ENCODE measurements around the gene HBZ. TPM values are rescaled to one million over a fixed set of nuclear protein-coding genes. Genes with fewer than 3 reads are reported as not detected.

Gene HBZ
- total RNA-seq, 1 experiment from 2014 or later, result 1.1 TPM

- in situ Hi-C loops (cut with HindIII; ENCODE audit: low pct_unique_long_range_greater_than_20kb, low sequenced_read_pairs), result no loop called here
These were observed 28.5 kb downstream of the HBZ start for GRCh38 chr16:180681-181564.

DNA sequence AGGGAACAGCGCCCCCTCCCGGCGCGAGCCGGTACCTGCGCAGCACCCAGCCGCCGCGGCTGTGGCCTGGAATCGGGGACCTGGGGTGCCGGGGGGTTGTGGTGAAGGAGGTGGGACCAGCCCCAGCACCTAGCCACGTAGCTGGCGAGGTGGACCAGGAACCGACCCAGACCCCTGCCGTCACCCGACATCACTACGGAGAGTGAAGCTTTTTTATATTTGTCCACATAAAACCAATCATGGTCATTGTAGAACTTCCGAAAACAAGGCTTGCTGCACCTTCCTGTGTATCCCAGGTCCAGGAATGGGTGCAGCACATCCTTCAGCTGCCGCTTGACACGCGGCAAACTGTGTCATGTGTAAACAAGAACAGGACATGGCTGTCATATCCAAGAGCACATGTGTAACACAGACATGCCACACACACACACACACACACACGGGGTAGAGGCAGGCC lies 29.1 kb downstream of the HBZ start:
- no peak overlapping the region; the same call in 1 of the 2 replicates for H3K27ac ChIP-seq (ENCODE audit: low read length)
- no peak for DNase-seq (ENCODE audit: low read depth, low spot score)
- H3K4me3 ChIP-seq (ENCODE audit: low read depth in 2 of 2, low read length in 2 of 2), result peak overlapping the region in 1 of 2 experiments; percentile 43; a peak in 3 of 4 replicates
- TF ChIP-seq CTCF (IDR thresholded peaks at IDR 0.05) (peak; percentile 97), POLR2AphosphoS5 (IDR thresholded peaks at IDR 0.05; ENCODE audit: low read depth, low read length) (no peak; the same call in 1 of the 2 replicates), TCF7L2 (IDR thresholded peaks at IDR 0.05; ENCODE audit: low read depth, low read length) (no peak), SIN3A (IDR thresholded peaks at IDR 0.05; ENCODE audit: borderline replicate concordance, insufficient read depth, low read depth, low read length) (0 out of 2 replicates have a peak, but pooled peaks have one; percentile 0)
- TF ChIP-seq, protein P1, sequence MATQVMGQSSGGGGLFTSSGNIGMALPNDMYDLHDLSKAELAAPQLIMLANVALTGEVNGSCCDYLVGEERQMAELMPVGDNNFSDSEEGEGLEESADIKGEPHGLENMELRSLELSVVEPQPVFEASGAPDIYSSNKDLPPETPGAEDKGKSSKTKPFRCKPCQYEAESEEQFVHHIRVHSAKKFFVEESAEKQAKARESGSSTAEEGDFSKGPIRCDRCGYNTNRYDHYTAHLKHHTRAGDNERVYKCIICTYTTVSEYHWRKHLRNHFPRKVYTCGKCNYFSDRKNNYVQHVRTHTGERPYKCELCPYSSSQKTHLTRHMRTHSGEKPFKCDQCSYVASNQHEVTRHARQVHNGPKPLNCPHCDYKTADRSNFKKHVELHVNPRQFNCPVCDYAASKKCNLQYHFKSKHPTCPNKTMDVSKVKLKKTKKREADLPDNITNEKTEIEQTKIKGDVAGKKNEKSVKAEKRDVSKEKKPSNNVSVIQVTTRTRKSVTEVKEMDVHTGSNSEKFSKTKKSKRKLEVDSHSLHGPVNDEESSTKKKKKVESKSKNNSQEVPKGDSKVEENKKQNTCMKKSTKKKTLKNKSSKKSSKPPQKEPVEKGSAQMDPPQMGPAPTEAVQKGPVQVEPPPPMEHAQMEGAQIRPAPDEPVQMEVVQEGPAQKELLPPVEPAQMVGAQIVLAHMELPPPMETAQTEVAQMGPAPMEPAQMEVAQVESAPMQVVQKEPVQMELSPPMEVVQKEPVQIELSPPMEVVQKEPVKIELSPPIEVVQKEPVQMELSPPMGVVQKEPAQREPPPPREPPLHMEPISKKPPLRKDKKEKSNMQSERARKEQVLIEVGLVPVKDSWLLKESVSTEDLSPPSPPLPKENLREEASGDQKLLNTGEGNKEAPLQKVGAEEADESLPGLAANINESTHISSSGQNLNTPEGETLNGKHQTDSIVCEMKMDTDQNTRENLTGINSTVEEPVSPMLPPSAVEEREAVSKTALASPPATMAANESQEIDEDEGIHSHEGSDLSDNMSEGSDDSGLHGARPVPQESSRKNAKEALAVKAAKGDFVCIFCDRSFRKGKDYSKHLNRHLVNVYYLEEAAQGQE (IDR thresholded peaks at IDR 0.05; ENCODE audit: insufficient read depth in 1 of 2, low read depth in 2 of 2, low read length in 1 of 2), result no peak; a peak in 1 of 4 replicates
- ATAC-seq, result peak; percentile 11
- intact Hi-C loops (cut with micrococcal nuclease; ENCODE audit: unreplicated experiment), result loop anchor here (2.0 kb wide), 1 partner anchor 75 kb away; no protein-coding TSS in a partner anchor
- CTCF ChIA-PET, result interaction anchor here (0.5 to 0.7 kb wide), 2 partner anchors 54 to 84 kb away, joined by 3 to 5 read pairs; no protein-coding TSS in a partner anchor
- BruUV-seq (replicated peaks), result no TSS peak
- in situ Hi-C loops (cut with HindIII; ENCODE audit: low pct_unique_long_range_greater_than_20kb, low sequenced_read_pairs), result no loop called here
- POLR2A ChIA-PET, result no interaction called here
- no peaks in the 10 kb centered on the region for H3K9me3 ChIP-seq (ENCODE audit: control insufficient read depth, insufficient read depth, low read depth, low read length)
- H3K27me3 ChIP-seq (ENCODE audit: control insufficient read depth, insufficient read depth, low read length), result no peaks in the 10 kb centered on the region
- H3K36me3 ChIP-seq (ENCODE audit: control insufficient read depth, insufficient read depth, low read length), result no peaks in the 10 kb centered on the region
- H3K4me1 ChIP-seq (ENCODE audit: control insufficient read depth, insufficient read depth, low read length), result peaks cover 6% of the 10 kb centered on the region; the same call in 1 of the 2 replicates

More at GRCh38 chr16:180681-181564, 28.5 kb downstream of the HBZ start:
- no peaks in the 10 kb centered on the region for H3K27me3 ChIP-seq (ENCODE audit: control insufficient read depth, insufficient read depth, low read length)
- CTCF ChIA-PET, result interaction anchor here (0.7 to 0.9 kb wide), 3 partner anchors 10 to 84 kb away, joined by 3 read pairs; no protein-coding TSS in a partner anchor
- ATAC-seq, result peak; percentile 84
- no peak for DNase-seq (ENCODE audit: low read depth, low spot score)
- intact Hi-C loops (cut with micrococcal nuclease; ENCODE audit: unreplicated experiment), result loop anchor here (2.0 kb wide), 1 partner anchor 74 kb away; no protein-coding TSS in a partner anchor
- peak overlapping the region; percentile 43 to 51 for H3K4me3 ChIP-seq (ENCODE audit: low read depth in 2 of 2, low read length in 2 of 2)
- no peaks in the 10 kb centered on the region for H3K36me3 ChIP-seq (ENCODE audit: control insufficient read depth, insufficient read depth, low read length)
- POLR2A ChIA-PET, result no interaction called here
- H3K4me1 ChIP-seq (ENCODE audit: control insufficient read depth, insufficient read depth, low read length), result peaks cover 6% of the 10 kb centered on the region; the same call in 1 of the 2 replicates
- TF ChIP-seq, protein P1 (IDR thresholded peaks at IDR 0.05; ENCODE audit: insufficient read depth in 1 of 2, low read depth in 2 of 2, low read length in 1 of 2), result 0 out of 4 replicates have a peak, but pooled peaks of 1 of the 2 experiments have one; percentile 53
- peak; percentile 81; the same call in 1 of the 2 replicates for TF ChIP-seq SIN3A (IDR thresholded peaks at IDR 0.05; ENCODE audit: borderline replicate concordance, insufficient read depth, low read depth, low read length)
- no peak for TF ChIP-seq CTCF (IDR thresholded peaks at IDR 0.05)
- no peak for TF ChIP-seq TCF7L2 (IDR thresholded peaks at IDR 0.05; ENCODE audit: low read depth, low read length)
- TF ChIP-seq POLR2AphosphoS5 (IDR thresholded peaks at IDR 0.05; ENCODE audit: low read depth, low read length), result peak; percentile 78
- no peaks in the 10 kb centered on the region for H3K9me3 ChIP-seq (ENCODE audit: control insufficient read depth, insufficient read depth, low read depth, low read length)
- BruUV-seq (replicated peaks), result no TSS peak
- H3K27ac ChIP-seq (ENCODE audit: low read length), result peak overlapping the region; percentile 69

All from Panc1 (cell line).